Epithelial cell of prostate (primary cell): Measurements from ENCODE around the gene ABCC6.
"Not testable (repeated sequence)": the region's sequence is repeated elsewhere in the genome, so short reads cannot be mapped to it uniquely, and the experiment has no call there.

ENCODE experiments used
- DNase-seq: peaks from one replicate; pipeline ENCODE4 v3.0.0-alpha.2; 2011; ENCODE audit warnings: low read depth, low spot score
- H3K27ac ChIP-seq: fragments of 450-650 bp; 2 replicates; pipeline ENCODE4 v1.5.1; 2017; ENCODE audit warnings: mild to moderate bottlenecking

ABCC6 gene

DNA sequence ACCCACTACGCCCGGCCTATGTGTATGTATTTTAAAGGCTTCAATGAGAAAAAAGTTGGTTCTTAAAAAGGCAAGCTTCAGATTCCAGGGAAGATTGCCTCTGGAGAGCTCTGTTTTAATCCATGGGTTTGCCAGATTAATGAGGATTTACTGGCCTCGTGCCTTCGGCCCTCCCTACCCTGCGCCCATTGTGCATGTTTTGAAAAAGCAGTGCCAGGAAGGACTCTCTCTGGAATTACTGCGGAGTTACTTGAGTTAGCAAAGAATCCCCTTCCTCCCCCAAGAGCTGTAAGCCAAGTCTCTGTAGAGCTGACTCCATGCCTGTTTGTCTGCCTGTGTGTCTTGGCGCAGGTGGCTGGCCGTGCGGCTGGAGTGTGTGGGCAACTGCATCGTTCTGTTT is 98.9 kb downstream of the ABCC6 start:
- H3K27ac ChIP-seq, result no peak overlapping the region
- no peak for DNase-seq

DNA sequence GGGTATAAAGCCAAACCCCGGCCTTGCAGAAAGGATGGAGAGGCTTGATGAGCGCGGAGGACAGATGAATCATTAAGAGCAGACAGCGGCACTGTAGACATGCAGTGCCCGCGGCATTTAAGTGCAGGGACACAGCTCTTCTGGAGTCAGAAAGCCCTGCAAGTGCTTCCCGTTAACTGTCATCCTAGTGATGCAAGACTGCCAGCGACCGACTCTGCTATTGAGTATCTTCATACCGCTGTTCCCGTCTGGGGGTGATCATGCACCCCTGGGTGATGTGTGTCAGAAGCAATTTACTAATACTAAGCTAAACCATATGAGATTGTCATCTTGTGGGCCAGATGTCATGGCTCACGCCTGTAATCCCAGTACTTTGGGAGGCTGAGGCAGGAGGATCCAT is 101.0 kb downstream of the ABCC6 start:
- H3K27ac ChIP-seq, result no peak overlapping the region
- no peak for DNase-seq

DNA sequence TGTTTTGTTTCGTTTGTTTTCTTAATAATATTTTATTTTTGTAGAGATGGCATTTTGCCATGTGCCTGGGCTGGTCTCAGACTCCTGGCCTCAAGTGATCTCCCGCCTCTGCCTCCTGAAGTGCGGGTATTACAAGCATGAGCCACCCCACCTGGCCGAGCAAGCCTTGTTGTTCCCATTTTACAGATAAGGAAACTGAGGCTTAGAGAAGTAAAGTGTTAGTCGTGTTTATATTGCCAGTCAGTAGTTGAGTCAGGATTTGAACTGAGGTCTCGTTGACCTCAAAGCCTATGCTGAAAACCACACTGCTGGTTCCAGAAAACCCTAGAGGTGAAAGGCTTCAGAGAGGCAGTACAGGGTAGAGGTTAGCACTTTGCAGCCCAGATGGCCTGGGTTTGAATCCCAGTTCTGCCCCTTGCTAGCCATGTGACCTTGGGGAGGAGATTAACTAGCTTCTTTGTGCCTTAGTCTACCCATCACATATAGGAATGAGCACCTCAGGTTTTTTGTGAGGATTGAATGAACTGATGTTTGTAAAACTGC is 102.0 kb downstream of the ABCC6 start:
- DNase-seq, result no peak
- no peak overlapping the region for H3K27ac ChIP-seq

DNA sequence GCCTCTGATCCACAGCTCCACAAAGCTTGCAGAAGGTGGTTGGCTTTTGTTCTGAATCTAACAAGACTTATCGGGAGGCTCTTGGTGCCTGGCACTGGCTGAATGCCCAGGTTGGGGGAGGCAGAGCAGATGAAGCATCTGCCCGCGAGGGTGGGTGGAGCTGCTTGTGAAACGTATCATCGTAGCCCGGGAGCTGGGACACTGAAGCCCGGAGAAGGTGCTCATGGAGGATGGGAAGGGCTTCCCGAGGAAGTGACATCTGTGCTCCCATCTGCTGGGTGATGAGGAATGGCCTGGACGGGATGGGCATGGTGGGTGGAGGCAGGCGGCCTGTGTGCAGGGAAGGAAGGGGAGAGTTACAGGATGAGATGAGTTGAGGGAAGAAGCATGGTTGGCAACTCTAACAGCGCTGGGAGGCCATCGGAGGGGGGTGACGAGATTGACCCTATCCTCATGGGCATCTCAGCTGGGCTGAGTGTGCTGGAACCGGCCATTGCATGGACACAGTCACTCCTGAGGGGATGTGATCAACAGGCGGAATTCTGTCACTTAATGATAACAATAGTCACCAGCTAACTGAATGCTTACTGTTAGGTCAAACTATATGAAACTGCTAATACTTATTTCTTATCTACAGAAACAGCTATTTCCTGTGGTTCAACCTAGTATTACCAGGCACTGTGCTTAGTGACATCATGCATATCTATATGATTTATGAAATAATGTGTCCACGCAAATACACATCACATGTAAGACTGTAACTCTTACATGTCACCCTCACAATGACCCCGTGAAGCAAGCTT is 102.7 kb downstream of the ABCC6 start:
- DNase-seq, result no peak
- no peak overlapping the region for H3K27ac ChIP-seq

DNA sequence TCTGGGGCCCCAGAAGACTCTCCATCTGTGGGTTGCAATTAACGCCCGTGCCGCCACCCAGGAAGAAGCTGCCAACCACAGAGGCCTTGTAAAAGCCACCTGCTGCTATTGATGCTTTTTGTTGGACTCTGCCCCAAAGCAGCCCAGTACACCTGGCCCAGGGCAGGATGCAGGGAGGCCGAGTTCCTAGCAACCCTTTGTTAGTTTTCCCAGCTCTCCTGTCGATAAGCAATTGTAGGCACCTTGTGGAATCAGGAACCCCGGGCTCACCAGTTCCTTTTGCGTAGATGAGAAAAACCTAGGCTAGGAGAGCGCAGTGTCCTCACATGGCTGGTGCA is 103.3 kb downstream of the ABCC6 start:
- no peak overlapping the region for H3K27ac ChIP-seq
- no peak for DNase-seq

DNA sequence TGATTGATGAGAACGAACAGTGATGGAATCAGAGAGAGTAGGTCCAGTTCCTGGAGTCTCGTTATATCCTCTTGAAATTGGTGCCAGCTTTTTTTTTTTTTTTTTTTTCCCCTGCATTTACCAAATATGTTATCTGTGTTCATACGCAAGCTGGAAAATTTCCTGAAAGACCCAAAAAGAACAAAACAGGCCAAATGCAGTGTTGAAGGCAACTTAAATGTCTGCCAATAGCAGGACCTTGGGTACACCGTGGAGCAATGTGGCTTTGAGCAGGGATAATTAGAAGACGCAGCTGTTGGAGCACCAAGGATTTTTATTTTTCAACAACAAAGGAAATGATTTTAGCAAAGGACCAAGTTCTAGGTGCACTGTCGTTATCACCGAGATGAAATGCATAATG is 105.0 kb downstream of the ABCC6 start:
- no peak overlapping the region for H3K27ac ChIP-seq
- DNase-seq, result no peak

DNA sequence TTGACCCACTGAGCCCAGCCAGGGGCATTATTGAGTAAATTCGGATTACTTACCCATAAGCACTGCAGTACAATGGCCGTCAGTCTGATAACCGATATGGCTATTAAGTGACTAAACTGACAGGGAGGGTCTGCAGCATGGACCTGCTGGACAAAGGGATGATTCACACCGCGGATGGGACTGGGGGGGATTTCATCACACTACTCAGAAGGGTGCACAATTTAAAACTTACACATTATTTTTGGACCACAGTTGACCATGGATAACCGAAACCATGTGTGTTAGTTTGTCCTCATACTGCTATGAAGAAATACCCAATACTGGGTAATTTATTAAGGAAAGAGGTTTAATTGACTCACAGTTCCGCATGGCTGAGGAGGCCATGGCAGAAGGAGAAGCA is 106.5 kb downstream of the ABCC6 start:
- no peak for DNase-seq
- H3K27ac ChIP-seq, result no peak overlapping the region

DNA sequence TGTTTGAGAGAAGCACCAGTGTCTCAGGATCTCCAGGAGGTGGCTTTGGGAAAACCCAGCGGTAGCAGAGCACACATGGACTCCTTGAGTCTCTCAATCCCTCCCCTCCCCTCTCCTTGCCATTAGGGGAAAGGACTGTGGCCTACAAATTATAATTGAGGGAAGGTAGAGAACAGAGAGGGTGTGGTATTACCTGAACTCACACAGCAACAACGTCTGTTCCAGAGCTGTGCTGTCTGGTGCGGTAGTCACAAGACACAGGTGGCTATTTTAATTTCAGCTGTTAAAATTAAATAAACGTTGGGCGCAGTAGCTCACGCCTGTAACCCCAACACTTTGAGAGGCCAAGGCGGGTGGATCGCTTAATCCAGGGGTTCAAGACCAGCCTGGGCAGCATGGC is 110.2 kb downstream of the ABCC6 start:
- H3K27ac ChIP-seq, result no peak overlapping the region
- DNase-seq, result no peak

DNA sequence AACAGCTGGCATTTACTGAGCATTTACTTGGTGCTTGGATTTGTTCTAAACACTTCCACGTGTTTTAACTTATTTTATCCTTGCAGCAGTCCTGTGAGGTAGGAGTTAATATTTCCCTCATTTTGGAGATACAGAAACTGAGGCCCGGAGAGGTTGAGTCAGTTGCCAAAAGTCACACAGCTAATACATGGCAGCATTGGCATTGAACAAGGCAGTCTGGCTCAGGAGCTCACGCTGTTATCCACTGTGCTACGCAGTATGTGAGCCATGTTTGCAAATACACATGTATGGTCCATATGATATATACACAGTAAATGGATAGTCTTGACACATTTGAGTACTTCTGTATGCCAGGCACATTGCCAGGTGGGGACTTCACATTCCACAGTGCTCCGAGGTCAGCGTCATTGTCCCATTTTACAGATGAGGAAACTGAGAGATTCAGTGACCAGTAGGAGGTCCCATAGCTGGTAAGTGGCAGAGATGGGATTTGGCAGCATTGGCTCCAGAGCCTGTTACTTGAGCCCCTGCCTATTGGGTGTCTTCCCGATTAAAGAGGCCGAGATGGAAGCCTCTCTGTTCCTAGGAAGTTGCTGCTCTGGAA is 110.7 kb downstream of the ABCC6 start:
- H3K27ac ChIP-seq, result no peak overlapping the region
- no peak for DNase-seq

DNA sequence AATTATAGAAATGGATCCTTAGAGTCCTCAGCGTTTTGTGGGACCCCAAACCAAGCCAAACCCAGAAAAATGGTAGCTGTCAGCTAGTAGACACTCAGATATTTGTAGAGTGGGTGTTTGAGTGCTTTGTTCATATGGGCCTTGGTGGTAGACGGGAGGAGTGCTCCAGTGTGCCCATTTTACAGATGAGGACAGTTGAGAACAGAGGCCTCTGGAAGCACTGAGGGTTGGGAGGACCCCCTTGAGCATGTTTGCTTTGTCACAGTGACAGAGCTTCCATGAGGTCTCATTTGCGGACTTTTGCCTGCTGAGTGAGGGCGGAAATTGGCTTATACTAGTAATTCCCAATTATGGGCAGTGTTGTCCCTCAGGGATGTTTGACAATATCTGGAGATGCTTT is 111.7 kb downstream of the ABCC6 start:
- DNase-seq, result no peak
- H3K27ac ChIP-seq, result no peak overlapping the region

DNA sequence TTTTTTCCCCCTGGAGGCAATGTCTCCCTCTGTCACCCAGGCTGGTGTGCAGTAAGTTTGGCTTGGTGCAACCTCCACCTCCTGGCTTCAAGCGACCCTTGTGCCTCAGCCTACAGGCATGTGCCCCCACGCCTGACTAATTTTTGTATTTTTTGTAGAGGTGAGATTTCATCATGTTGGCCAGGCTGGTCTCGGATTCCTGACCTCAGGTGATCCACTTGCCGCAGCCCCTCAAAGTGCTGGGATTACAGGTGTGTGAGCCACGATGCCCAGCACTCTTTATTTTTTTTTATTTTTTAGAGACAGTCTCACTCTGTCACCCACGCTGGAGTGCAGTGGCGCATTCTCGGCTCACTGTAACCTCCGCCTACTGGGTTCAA is 113.2 kb downstream of the ABCC6 start:
- H3K27ac ChIP-seq, result no peak overlapping the region

DNA sequence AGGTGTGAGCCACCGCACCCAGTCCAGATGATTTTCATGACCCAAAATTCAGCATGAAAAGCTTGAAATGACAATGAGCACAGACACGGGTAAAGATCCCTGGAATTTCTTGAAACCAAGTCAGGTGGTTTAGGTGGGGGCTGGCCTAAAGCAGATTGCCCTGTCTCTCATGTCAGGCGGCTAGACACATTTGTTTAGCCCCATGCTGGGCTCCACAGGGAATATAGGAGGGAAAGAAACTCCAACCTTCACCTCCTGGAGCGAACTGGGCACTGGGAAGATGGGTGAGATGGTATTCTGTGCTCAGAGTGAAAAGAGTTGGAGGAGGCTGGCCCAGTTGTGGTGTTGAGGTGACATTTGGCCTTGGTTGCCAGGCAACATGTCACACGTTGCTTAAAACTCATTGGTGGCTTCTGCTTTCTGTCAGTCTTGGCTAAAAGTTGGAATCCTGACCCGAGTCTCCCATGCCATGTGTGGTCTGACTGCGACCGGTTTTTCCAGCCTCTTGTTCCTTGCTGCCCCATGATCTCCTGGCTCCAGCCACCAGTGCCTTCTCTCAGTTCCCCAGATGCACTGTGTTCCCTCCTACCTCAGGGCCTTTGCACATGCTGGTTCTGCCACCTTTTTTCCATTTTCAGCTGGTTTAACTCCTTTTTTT is 113.7 kb downstream of the ABCC6 start:
- H3K27ac ChIP-seq, result no peak overlapping the region
- DNase-seq, result no peak

More for the DNA sequence above, 113.2 kb downstream of the ABCC6 start:
- no peak for DNase-seq

DNA sequence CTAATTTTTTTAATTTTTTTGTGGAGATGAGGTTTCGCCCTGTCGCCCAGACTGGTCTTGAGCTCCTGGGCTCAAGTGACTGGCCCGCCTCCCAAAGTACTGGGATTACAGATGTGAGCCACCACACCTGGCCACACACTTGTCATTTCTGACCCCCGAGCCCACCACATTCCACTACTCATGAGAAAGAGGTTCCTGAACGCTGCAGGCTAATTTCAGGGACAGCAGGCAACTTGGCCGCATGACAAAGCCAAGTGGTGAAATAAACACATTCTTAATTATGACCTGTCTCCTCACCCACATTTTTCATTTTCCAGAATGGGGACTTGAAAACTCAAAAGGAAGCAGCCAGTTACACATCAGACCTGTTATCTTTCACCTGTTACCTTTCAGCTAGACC is 114.5 kb downstream of the ABCC6 start:
- no peak overlapping the region for H3K27ac ChIP-seq
- no peak for DNase-seq

DNA sequence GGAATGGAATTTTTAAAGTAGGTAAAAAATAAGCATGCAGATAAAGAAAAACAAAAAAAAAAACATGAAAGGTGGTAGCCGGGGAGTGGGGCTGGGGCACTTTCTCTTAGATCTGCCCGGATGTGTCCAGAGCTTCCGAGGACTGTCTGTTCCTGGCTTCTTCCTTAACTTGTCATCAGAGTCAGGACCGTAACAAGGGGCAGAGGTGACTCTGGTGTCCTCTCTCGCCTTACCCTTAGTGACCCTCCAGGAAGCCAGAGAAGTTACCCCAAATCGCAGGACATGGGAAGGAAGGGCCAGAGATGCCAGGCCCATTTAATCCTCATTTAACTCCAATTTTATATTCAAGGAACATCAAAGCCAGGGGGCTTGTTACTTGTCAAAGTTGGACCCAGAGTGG is 115.5 kb downstream of the ABCC6 start:
- DNase-seq, result no peak
- H3K27ac ChIP-seq, result no peak overlapping the region

DNA sequence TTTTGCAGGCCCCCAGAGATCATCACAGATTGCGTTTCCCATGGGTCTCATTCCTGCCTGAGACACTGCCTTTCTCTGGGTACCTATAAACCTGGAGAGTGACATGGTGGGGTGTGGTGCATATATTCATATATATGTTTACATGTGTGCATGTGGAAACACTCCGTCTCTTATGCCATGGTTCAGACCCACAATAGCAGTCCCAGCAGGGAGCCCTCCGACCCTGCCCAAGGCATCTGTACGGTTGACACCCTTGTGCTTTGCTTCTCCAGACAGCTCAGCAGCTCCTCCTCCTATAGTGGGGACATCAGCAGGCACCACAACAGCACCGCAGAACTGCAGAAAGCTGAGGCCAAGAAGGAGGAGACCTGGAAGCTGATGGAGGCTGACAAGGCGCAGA is 116.8 kb downstream of the ABCC6 start:
- DNase-seq, result no peak
- H3K27ac ChIP-seq, result no peak overlapping the region

DNA sequence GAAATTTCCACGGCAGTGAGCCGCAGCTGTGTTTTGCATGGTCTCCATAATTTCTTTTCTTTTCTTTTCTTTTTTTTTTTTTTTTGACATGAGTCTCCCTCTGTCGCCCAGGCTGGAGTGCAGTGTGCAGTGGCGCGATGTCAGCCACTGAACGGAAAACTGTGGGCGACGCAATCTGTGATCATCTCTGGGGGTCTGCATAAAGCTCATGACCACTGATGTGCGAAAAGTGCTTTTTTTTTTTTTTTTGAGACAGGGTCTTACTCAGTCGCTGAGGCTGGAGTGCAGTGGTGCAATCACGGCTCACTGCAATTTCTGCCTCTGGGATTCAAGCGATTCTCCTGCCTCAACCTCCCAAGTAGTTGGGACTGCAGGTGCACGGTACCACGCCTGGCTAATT is 117.6 kb downstream of the ABCC6 start:
- DNase-seq, result no peak
- no peak overlapping the region for H3K27ac ChIP-seq

DNA sequence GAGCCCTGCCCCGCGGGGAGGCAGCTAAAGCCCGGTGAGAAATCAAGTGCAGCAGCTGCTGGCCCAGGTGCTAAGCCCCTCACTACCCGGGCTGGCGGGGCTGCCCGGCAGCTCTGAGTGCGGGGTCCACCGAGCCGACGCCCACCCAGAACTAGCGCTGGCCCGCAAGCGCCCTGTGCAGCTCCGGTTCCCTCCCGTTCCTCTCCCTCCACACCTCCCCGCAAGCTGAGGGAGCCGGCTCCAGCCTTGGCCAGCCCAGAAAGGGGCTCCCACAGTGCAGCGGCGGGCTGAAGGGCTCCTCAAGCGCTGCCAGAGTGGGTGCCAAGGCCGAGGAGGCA is 118.5 kb downstream of the ABCC6 start:
- not testable (repeated sequence) for DNase-seq, H3K27ac ChIP-seq

DNA sequence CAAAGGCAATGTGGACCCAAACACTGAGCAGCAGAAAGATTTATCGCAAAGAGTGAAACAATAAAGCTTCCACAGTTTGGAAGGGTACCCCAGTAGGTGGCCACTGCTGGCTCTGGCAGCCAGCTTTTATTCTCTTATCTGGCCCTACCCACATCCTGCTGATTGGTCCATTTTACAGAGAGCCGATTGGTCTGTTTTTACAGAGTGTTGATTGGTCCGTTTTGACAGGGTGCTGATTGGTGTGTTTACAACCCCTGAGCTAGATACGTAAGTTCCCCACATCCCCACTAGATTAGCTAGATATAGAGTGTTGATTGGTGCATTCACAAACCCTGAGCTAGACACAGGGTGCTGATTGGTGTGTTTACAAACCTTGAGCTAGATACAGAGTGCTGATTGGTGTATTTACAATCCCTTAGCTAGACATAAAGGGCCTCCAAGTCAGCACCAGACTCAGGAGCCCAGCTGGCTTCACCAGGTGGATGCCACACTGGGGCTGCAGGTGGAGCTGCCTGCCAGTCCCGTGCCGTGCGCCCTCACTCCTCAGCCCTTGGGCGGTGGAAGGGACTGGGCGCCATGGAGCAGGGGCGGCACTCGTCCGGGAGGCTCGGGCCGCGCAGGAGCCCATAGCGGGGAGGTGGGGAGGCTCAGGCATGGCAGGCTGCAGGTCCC is 119.0 kb downstream of the ABCC6 start:
- DNase-seq, H3K27ac ChIP-seq: not testable (repeated sequence)

DNA sequence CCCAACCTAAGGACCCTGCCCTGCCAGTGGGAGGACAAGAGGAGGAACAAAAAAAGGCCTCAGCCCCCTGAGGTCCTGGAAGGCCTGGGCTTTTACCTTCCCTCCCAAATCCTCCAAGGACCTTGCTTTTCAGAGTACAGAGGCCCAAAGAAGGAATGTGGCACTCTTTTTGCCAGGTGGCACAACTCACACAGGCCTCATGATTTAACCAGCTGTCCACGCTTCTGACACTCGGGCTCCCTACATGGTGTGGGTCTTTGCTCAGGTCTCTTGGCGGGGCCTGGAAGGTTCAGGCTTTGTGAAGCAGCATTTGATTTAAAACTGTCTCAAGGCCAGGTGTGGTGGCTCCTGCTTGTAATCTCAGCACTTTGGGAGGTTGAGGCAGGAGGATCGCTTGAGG is 120.6 kb downstream of the ABCC6 start:
- H3K27ac ChIP-seq, result no peak overlapping the region
- no peak for DNase-seq

DNA sequence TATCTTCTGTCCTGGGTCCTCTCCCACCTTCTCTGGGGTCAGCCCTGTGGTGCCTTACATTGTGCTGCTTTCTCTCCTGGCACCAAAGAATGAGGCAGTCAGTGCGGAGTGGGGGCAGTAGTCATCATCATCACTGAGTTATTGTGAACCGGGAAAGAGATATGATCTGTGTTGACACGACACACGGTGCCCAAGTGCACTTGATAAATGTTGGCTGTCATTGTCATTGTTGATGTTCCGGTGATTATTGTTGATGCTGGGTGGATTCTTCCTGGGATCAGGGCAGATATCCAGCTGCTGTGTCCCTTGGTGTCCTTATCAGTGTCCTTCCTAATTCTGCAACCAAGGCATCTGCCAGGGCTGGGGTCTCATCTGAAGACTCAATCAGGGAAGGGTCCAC is 121.7 kb downstream of the ABCC6 start:
- DNase-seq, result no peak
- H3K27ac ChIP-seq, result no peak overlapping the region

DNA sequence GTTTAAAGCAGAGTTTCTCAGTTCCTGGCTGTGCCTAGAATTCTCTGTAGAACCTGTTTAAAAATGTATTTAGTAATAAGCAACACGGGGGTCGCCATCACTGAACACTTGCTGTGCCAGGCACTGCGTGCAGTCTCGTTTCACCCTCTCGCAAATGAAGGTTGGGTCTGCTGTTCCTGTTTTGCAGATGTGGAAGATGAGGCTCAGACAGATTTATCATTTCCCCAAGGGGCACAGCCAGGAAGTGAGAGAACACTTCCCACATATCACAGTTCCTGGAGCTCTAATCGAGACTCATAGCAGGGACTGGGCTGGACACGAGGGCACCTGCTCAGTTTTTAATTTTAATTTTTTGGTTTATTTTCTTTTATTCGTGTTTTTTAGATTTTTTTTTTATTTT is 122.7 kb downstream of the ABCC6 start:
- no peak overlapping the region for H3K27ac ChIP-seq
- no peak for DNase-seq
